Panc1 (cell line): Measurements from ENCODE around the gene VPS18.
A peak's percentile ranks its signal among the peaks of the same experiment; 100 is the strongest.

Experiments
- POLR2AphosphoS5 ChIP-seq: IDR thresholded peaks from 2 replicates; pipeline ENCODE4 v1.6.1; 2012; ENCODE audit warnings: mild to moderate bottlenecking, low read depth, low read length, moderate library complexity
- SIN3A ChIP-seq: IDR thresholded peaks from 2 replicates; pipeline ENCODE4 v1.6.1; 2012; ENCODE audit warnings: low read depth, mild to moderate bottlenecking, low read length, moderate library complexity, borderline replicate concordance; ENCODE audit not compliant: insufficient read depth
- TF ChIP-seq, protein P1 (sequence below): fragments of 450-650 bp; IDR thresholded peaks from 2 replicates; pipeline ENCODE4 v1.5.1; 2017; ENCODE audit warnings: mild to moderate bottlenecking
- TF ChIP-seq, protein P2 (sequence below), 2 experiments: IDR thresholded peaks; 2 replicates each; pipeline ENCODE4 v1.6.1; 2011 to 2012; ENCODE audit warnings: low read depth in 2 of 2, control low read depth in 1 of 2, low read length in 1 of 2, mild to moderate bottlenecking in 1 of 2, moderate library complexity in 1 of 2; ENCODE audit not compliant: insufficient read depth in 1 of 2

DNA sequence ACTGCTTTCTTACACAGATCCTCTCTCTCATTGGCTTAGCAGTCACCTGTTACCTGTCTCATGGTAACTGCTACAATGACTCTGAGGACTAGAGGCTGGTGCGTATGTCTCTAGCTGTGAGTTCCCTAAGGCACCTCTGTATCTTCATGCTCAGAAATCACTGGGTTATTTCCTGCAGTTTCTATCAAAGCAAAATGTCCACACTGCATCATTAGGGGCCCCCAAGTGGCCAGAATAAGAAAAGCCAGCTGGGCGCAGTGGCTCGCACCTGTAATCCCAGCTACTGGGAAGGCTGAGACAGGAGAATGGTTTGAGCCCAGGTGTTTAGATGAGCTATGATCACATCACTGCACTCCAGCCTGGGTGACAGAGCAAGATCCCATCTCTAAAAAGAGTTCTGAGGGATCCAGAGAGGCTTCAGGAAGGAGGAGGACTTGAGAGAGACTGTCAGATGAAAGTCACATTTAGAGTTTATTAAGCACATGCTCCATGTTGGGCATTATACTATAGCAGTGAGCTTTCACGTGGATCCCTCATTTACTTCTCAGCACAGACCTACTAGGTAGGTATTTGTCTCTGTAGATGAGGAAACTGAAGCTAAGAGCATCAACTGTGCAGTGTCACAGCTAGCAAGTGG, 2.3 kb upstream of the VPS18 start:
- TF ChIP-seq, protein P1, sequence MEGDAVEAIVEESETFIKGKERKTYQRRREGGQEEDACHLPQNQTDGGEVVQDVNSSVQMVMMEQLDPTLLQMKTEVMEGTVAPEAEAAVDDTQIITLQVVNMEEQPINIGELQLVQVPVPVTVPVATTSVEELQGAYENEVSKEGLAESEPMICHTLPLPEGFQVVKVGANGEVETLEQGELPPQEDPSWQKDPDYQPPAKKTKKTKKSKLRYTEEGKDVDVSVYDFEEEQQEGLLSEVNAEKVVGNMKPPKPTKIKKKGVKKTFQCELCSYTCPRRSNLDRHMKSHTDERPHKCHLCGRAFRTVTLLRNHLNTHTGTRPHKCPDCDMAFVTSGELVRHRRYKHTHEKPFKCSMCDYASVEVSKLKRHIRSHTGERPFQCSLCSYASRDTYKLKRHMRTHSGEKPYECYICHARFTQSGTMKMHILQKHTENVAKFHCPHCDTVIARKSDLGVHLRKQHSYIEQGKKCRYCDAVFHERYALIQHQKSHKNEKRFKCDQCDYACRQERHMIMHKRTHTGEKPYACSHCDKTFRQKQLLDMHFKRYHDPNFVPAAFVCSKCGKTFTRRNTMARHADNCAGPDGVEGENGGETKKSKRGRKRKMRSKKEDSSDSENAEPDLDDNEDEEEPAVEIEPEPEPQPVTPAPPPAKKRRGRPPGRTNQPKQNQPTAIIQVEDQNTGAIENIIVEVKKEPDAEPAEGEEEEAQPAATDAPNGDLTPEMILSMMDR: peak; percentile 93
- TF ChIP-seq, protein P2, sequence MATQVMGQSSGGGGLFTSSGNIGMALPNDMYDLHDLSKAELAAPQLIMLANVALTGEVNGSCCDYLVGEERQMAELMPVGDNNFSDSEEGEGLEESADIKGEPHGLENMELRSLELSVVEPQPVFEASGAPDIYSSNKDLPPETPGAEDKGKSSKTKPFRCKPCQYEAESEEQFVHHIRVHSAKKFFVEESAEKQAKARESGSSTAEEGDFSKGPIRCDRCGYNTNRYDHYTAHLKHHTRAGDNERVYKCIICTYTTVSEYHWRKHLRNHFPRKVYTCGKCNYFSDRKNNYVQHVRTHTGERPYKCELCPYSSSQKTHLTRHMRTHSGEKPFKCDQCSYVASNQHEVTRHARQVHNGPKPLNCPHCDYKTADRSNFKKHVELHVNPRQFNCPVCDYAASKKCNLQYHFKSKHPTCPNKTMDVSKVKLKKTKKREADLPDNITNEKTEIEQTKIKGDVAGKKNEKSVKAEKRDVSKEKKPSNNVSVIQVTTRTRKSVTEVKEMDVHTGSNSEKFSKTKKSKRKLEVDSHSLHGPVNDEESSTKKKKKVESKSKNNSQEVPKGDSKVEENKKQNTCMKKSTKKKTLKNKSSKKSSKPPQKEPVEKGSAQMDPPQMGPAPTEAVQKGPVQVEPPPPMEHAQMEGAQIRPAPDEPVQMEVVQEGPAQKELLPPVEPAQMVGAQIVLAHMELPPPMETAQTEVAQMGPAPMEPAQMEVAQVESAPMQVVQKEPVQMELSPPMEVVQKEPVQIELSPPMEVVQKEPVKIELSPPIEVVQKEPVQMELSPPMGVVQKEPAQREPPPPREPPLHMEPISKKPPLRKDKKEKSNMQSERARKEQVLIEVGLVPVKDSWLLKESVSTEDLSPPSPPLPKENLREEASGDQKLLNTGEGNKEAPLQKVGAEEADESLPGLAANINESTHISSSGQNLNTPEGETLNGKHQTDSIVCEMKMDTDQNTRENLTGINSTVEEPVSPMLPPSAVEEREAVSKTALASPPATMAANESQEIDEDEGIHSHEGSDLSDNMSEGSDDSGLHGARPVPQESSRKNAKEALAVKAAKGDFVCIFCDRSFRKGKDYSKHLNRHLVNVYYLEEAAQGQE (IDR thresholded peaks at IDR 0.05; ENCODE audit: insufficient read depth in 1 of 2, low read depth in 2 of 2, low read length in 1 of 2): no peak
- no peak for TF ChIP-seq POLR2AphosphoS5
- no peak for TF ChIP-seq SIN3A
